GM19452 (cell line): Measurements from ENCODE around the gene CA5A.
"Not testable (repeated sequence)": the region's sequence is repeated elsewhere in the genome, so short reads cannot be mapped to it uniquely, and the experiment has no call there.

Source experiments
- ATAC-seq: cut with Tn5 transposase; IDR thresholded peaks from one replicate; pipeline ENCODE4 v1.9.1; 2021; ENCODE audit not compliant: unreplicated experiment

CA5A gene

DNA sequence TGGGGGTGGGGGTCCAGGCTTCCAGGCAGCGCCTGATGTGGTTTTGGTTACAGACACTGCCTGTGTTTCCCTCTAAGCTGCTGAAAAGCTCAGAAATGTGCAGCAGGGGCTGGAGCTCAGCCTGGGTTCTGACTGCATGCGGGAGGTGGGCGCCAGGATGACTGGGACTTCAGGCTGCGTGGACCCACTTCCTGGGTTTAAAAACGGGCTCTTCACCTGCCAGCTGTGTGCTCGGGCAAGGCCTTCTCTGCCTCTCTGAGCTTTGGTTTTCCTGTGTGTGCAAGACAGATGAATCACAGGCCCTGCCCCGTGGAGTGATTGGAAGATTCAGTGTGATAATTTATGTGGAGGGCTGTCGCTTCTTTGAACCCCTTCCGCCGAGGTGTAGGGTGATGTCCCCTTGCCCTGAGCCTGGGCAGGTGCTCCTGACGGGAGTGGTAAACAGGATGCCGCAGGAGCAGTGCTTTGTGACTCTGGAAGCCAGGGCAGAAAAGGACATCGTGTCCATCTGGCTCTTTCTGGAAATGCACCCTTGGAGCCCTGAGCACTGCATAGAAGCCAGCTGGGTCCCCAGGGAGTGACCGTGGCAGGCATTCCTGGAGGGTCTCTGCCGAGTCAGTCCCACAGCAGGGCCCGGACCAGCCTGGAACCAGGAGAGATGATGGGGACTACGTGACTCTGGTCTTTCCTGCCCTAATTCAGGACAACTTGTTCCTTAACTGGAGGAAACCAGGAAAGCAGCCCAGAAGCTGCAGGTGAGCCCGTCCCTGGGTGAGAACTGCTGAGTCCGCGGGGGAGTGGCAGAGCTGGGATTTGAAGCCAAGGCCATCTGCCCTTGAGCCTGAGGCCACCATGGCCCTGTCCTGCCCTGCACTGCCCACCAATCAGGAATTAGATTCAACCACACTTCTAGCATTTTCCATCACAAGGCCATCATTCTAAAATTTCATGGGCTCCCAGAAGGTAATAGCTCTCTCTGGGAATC, 38.5 kb downstream of the CA5A start:
- no peak for ATAC-seq

DNA sequence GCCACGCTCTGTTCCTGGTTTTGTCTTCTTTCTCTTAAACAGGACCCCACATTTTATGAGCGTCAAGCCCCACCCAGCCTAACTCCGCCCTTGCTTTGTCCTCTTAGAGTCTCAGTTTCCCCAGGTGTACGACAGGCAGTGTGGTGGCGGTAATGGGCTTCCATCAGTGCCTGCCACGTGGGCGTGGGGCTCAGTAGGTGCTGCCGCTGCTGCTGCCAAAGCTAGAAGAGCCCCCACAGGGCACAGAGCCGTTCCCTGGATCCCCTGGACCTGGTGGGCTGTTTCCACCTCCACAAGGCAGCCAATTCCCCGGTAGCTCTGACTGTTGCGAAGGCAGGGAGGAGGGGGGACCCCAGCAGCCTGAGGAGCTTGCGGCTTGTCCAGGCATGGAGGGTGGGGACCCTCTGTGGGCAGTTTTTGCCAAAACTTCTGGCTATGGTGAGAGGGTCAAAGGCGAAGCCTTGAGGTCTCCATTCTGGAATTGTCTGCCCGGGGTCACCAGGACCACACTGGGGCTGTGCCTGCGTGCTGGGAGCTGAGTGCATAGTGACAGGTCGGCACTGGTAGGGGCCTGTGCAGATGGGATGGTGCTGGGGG, 39.3 kb downstream of the CA5A start:
- not testable (repeated sequence) for ATAC-seq

DNA sequence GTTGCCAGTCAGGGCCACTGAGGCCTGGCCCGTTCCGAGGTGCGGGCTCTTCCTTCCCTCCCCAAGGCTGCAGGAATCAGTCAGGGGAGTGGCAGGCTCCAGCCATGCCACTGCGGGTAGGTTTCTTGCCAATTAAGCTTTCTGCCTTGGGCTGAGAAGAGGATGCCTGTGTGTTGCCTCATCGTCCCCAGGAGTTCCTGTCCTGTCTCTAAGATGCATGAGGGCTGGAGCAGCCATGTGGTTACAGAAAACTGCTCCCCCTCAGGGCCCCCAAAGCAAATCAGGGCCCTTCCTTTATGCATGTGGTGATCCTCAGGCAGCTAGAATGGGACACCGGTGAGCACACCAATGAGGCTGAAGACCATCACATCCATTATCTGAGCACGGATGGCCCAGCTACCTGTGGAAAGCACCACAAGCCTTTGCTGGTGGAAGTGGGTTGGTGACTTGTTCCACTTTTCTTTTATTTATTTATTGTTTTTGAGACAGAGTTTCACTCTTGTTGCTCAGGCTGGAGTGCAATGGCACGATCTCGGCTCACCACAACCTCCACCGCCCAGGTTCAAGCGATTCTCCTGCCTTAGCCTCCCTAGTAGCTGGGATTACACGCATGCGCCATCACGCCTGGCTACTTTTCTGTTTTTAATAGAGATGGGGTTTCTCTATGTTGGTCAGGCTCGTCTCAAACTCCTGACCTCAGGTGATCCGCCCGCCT, 40.0 kb downstream of the CA5A start:
- ATAC-seq = not testable (repeated sequence)

DNA sequence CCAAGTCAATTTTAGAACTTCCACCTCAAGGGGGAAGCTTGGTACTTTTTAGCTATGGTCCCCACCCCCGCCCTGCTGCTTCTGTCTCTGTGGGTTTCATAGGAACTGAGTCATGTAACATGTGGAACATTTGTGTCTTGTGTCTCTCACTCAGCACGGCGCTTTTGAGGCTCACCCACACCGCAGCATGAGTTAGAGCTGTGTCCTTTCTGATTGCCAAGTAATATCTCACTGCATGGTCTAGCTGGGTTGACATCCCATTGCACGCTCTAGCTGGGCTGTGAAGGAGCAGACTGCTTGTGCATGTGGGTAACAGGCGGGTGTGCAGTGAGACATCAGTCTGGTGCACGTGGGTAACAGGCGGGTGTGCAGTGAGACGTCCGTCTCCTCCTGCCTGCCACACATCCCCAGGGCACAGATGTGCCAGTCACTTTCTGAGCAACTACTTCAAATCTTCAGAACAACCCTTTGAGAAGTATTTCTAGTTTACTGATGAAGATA, 40.6 kb downstream of the CA5A start:
- peak; percentile 70 for ATAC-seq

DNA sequence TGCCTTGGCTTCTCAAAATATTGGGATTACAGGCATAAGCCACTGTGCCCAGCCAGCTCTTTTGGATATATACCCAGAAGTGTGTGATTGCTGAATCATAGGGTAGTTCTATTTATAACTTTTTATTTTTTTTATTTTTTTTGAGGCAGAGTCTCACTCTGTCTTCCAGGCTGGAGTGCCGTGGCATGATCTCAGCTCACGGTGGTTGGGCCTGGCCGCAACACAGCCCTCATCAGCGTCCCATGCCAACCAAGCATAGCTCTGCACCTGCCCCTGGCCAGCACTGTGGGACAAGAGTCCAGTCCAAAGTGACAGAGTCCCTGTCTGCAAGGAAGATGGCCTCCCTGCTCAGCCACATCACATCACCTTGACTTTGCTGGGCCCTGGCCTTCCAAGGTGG, 42.3 kb downstream of the CA5A start:
- ATAC-seq = not testable (repeated sequence)

DNA sequence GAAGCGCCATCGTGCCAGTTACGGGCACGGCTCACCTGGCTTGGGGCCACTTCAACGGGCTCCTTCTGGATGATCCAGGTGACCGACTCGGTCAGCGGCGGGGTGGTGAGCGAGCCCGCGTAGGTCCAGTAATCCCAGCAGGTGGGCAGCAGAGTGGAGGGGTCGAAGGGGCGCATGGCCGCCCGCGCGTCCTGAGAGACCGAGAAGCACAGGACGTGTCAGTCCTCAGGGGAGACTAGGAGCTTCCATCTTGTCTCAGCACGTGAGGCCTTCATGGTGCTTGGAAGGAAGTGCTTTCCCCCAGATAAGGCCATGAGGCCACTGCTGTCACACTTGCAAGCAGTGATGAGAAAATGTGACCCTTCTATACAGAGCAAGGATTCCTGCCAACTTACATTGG, 44.6 kb downstream of the CA5A start:
- no peak for ATAC-seq

DNA sequence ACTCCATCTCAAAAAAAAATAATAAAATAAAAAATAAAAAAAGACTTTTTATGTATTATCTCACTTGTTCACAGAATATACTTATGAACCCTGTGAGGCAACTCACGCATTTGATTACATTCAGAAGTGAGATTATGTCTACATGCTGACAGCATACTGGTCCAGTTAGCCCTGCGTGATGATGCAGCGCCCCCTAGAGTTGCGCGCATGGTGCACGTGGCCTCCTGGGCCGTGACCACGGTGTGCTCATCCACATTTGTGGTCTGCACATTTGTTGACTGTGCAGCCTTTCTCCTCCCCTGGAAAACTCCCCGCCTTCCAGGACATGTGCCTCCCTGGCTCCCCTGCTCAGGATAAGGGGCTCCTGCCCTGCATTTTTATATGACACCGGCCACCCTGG, 46.6 kb downstream of the CA5A start:
- ATAC-seq = not testable (repeated sequence)

DNA sequence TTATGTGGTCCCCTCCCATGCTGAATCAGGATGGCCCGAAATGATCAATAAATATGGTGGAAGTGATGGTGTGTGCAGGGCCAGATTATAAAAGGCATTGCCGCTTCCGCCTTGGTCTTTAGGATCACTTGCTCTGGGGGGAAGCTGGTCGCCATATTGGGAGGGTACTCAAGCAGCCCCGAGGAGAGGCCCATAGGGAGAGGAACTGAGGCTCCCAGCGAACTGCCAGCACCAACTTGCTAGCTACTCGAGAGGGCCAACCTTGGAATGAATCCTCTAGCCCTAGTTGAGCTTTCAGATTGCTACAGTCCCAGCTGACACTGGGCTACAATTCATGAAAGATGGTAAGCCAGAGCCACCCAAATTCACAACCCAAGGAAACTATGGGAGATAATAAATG, 48.0 kb downstream of the CA5A start:
- not testable (repeated sequence) for ATAC-seq

DNA sequence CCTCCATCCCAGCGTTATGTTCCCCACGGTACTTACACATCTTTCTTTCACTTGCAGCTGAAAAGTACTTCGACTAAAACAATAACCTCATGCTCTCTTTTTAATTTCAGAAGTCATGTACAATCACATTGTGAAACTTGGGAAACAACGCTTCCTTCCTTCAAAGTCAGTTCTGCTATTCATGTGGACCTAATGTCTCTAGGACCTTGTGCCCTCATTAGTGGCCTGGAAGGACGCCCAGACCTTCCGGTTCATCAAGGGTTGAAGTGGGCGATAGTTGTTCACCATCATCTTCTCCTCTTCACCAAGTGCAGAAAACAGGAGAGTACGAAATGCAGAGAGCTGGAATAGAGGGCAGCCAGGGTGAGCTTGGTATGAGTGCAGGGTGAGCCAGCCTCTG, 48.4 kb downstream of the CA5A start:
- not testable (repeated sequence) for ATAC-seq

DNA sequence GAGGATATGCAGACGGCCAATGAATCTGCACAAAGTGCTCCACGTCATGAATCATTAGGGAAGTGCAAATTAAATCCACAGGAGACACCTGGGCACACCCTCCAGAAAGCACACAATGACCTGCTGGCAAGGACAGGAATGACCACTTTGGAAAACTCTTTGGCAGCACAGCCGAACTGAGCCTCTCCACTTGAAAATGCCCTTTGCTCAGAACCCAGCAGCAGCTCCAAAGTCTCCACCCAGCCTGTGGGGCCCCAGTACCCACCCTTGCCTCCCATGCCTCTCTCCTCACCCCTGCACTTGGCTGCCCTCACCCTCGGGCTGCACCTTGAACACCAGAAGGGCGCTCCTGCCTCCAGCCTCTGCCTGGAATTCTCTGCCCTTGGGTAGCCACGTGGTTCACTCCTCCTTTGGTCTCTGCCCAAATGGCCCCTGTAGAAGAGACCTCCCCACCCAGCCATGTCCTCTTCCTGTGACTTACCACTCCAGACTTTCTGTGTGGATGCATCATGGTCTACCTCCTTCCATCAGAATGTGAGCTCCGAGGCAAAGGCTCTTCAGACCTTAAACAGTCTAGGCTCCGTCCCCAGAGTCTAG, 50.9 kb downstream of the CA5A start:
- ATAC-seq = not testable (repeated sequence)

DNA sequence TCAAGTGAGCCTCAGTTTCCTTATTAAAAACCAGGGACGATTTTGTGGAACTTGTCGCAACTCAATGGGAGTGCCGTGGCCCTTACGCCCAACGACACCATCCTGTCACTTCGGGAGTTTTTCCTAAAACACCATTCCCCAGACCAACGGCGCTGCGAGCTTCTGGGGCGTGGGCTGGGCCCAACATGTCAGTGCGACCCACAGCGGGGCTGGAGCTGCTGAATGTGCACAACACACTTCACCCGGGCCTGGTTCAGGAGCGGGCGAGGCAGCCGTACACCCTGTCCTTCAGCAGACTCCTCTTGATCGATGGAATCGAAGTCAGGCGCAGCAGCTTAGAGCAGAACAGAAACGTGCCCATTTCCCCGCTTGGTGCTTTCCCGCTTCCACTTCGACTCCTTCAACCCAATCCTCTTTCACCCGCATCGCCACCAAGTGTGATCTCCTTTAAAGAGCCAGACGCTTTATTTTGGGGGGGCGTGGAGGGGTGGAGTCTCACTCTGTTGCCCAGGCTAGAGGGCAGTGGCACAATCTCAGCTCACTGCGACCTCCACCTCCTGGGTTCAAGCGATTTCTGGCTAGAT, 53.8 kb downstream of the CA5A start:
- ATAC-seq = no peak

DNA sequence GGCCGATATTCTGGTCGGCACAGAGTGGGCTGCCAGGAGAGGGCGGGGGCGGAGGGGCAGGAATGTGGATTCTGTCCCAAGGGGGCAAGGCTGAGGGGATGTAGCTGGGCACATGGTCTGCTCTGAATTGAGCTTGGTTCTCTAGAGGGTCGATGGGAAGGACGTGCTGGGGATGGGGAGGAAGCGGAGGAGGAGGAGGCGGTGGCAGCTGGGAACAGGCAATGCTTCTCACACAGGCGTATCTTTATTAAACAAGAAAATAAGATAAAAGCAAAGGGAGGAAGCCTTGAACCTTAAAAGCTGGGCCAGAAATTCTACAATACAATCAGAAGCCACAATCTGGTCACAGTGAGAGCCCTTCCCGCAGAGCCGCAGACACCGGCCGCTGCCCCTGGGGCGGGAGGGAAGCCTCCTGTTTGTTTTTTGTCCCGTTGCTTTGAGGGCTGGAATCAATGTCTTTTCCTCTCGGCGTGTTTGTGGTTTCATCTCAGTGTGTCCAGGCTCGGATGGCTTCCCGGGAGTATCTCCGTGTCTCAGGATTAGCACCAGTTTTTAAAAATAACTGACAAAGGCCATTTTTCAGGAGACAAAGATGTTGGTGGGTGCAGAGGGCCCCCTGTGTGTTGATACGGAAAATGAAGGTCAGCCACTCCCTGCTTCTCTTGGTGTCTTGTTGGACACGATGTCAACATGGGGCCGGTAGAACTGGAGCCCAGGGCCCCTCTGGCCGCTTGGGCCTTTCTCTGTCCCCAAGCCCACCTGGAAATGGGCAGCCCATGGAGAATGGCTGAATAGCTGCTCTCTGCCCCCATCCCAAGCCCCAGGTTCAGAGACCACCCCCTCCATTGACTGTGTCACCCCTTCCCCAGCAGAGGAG, 54.8 kb downstream of the CA5A start:
- ATAC-seq = no peak

DNA sequence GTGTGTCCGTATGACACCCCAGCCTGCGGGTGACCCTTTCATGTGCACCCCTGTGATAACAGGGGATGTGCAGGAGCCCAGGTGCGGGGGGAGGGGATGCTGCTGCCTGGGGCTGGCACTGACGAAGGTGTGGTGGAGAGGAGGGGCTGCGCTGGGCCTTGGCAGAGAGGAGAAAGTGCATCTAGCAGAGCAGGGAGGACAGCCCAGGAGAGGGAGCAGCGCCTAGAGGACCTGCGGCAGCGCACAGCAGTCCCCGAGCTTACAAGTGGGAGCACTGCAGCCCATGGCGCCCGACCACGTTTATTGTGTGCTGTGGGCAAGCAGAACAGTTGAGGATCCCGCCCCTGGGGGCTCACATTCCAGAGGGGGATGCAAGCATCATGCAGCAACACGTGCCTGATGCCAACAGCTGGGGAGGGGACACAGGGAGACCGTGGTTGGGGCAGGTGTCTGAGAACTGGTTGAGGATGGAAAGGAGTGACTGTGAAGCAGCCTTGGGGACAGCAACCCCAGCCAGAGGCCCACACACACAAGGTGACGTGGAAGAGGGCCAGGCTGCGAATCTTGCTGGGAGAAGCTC, 56.1 kb downstream of the CA5A start:
- no peak for ATAC-seq

DNA sequence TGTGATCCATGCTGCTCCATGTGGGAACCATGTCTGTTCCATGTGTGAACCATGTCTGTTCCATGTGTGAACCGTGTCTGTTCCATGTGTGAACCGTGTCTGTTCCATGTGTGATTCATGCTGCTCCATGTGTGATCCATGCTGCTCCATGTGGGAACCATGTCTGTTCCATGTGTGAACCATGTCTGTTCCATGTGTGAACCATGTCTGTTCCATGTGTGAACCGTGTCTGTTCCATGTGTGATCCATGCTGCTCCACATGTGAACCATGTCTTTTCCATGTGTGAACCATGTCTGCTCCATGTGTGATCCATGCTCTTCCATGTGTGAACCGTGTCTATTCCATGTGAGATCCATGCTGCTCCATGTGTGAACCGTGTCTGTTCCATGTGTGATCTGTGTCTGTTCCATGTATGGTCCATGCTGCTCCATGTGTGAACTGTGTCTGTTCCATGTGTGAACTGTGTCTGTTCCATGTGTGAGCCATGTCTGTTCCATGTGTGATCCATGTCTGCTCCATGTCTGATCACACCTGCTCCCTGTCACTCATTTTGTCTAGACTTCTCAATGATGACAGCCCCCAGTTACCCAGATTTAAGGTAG, 56.8 kb downstream of the CA5A start:
- not testable (repeated sequence) for ATAC-seq

DNA sequence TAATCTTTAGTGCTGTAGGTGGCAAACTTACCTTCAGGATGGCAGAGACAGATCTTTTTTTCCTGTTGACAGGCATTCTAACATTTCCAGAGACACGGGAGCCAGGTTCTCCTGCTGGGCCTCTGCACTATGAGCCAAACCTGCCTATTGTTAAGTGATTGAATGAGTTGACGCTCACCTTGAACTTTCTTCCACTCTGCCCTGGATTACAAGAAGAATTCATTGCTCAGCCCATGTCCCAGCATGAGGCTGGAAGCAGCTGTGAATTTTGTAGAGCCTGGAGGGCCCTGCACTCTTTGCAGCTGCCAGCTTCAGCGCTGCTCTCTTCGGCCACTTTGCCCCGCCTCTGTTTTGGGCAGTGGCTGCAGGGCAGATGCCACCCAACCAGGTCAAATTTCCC, 57.6 kb downstream of the CA5A start:
- ATAC-seq = no peak

DNA sequence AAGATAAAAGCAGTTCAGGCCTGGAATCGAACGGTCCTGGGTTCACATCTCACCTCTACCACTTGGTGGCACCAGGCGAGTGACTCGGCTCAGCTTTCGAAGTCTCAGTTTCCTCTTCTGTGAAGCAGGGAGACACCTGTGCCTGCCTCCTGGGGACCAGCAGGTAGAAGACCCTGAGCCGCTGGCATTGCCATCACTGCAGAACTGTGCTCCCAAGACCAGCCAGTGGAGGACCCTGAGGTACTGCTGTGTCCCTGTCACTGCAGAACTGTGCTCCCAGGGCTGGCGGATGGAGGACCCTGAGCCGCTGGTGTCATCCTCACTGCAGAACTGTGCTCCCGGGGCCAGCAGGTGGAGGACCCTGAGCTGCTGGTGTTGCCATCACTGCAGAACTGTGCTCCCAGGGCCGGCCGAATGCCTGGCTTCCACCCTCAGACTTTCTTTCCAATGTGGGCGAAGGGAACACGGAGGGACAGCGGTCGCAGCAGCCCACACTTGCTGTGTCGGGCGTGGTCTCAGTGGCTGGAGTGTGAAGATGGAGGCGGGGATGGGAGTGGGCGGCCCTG, 58.3 kb downstream of the CA5A start:
- ATAC-seq = no peak

DNA sequence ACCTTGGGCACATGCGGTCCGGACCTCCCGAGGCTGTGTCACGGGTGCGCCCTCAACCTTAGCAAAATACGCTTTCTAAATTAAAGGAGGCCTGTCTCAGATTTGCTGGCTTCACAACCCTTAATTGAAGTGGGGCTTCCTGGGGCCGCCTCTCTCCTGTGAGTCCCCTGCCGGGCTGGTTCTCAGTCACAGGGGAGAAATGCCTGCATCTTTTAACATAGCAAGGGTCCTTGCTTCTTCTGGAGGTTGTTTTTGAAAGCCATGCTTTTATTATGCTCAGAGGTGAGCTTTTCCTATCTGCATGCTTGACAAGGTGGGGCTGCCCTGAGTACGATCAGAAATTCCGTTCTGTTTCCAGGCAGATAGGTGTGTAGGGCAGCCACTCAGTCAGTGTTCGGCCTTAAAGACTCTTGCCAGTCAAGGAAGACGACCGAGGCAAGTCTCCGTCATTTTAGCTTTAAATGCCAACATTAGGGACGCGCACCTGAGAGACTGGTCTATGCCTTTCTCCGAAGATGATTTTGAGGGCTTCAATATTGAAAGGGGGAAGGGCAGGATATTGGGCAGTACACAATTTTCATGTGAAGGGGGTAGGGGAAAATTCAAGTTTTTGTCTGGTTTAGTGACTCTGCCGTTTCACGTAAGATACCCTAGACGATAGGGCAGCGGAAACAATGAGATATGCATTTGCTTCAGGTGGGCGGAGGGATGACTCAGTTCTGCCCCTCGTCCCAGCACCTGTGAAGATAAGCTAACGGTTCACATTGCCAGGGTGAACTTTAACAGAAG, 61.5 kb downstream of the CA5A start:
- no peak for ATAC-seq
